Lower lobe of right lung (tissue), 2 donors: Measurements from ENCODE around the gene FGF18. TPM values are rescaled to one million over a fixed set of nuclear protein-coding genes. Genes with fewer than 3 reads are reported as not detected.

ENCODE experiments used
- ATAC-seq, 2 donors: fragments of 200-7000 bp; cut with Tn5 transposase; one replicate each; pipeline ENCODE4 v1.9.1; 2020 to 2022; ENCODE audit warnings: mild to moderate bottlenecking in 2 of 2, moderate library complexity in 2 of 2
- DNase-seq: peaks from one replicate; pipeline ENCODE4 v3.0.0-alpha.2; 2020
- H3K27ac ChIP-seq: fragments of 200-600 bp; one replicate; pipeline ENCODE4 v1.8.0; 2022
- H3K27me3 ChIP-seq: fragments of 200-600 bp; one replicate; pipeline ENCODE4 v1.8.0; 2022; ENCODE audit warnings: low read depth
- H3K36me3 ChIP-seq: fragments of 200-600 bp; one replicate; pipeline ENCODE4 v1.8.0; 2022; ENCODE audit warnings: mild to moderate bottlenecking
- H3K4me1 ChIP-seq: fragments of 200-600 bp; one replicate; pipeline ENCODE4 v1.8.0; 2022
- H3K4me3 ChIP-seq: fragments of 200-600 bp; one replicate; pipeline ENCODE4 v1.8.0; 2022; ENCODE audit warnings: mild to moderate bottlenecking
- H3K9me3 ChIP-seq: fragments of 200-600 bp; one replicate; pipeline ENCODE4 v1.8.0; 2022
- CTCF ChIP-seq: fragments of 200-600 bp; IDR thresholded peaks from one replicate; pipeline ENCODE4 v1.8.0; 2022; ENCODE audit warnings: antibody characterized with exemption, mild to moderate bottlenecking
- intact Hi-C: fragments of 100-400 bp; cut with DNase I; formaldehyde crosslinking; loops from one replicate; pipeline ENCODE4 v1.11.0; 2022
- total RNA-seq: library from RNA; stranded (reverse); fragmentation: NEBNext Ultra II Directional; extraction: Animal tissue kit (Norgen Biotek cat#: 25700); gene quantifications from one replicate; pipeline ENCODE4 v1.2.1, GENCODE V29; 2021
- donor health status: DM: no; HTN: yes; CAD: no; lungs with severe emphysema.

FGF18 gene
- total RNA-seq, 1 donor from 2014 or later = 2.0 TPM

GRCh38 chr5:171386006-171386671, 33.3 kb upstream of the FGF18 start:
- Histone ChIP-seq H3K27ac (no peak overlapping the region), H3K27me3 (no peaks in the 10 kb centered on the region), H3K4me3 (no peak overlapping the region), H3K36me3 (peaks cover 11% of the 10 kb centered on the region), H3K4me1 (peaks cover 34% of the 10 kb centered on the region), H3K9me3 (no peaks in the 10 kb centered on the region)
- TF ChIP-seq CTCF = no peak
- no peak for ATAC-seq
- intact Hi-C loops = no loop called here
- peak; percentile 44 for DNase-seq

GRCh38 chr5:171386861-171387344, 32.5 kb upstream of the FGF18 start:
- Histone ChIP-seq H3K4me3 (peak overlapping the region; percentile 95), H3K27me3 (no peaks in the 10 kb centered on the region), H3K36me3 (peaks cover 18% of the 10 kb centered on the region), H3K27ac (peak overlapping the region; percentile 94), H3K4me1 (peaks cover 38% of the 10 kb centered on the region), H3K9me3 (no peaks in the 10 kb centered on the region)
- DNase-seq = peak; percentile 36
- ATAC-seq = peak in 1 of 2 donors; percentile 0
- TF ChIP-seq CTCF = no peak
- intact Hi-C loops = no loop called here

- ATAC-seq (peak; percentile 98 to 99), DNase-seq (peak; percentile 97)
- peak within 1 kb of the TSS; percentile 95 for H3K4me3 ChIP-seq
- H3K36me3 ChIP-seq = peaks cover 24% of the 10 kb centered on the region
- TF ChIP-seq CTCF = no peak
- intact Hi-C loops = no loop called here
- H3K9me3 ChIP-seq = no peaks in the 10 kb centered on the region
- H3K4me1 ChIP-seq = peaks cover 38% of the 10 kb centered on the region
- peak within 1 kb of the TSS; percentile 94 for H3K27ac ChIP-seq
- no peaks in the 10 kb centered on the region for H3K27me3 ChIP-seq
Measured at GRCh38 chr5:171387345-171387969, 32.0 kb upstream of the FGF18 start, which contains the start of gene NPM1. Gene NPM1, plus strand, starts transcription at chr5:171387849. Its CDS starts 100 bp downstream, at chr5:171387949.

GRCh38 chr5:171387970-171388815, 31.3 kb upstream of the FGF18 start:
- ATAC-seq = peak; percentile 70 to 75

More at GRCh38 chr5:171387970-171388815, 31.3 kb upstream of the FGF18 start:
- Histone ChIP-seq H3K27ac (peak overlapping the region; percentile 94), H3K4me1 (peaks cover 38% of the 10 kb centered on the region), H3K36me3 (peaks cover 31% of the 10 kb centered on the region), H3K27me3 (no peaks in the 10 kb centered on the region), H3K9me3 (no peaks in the 10 kb centered on the region), H3K4me3 (peak overlapping the region; percentile 95)
- DNase-seq = peak; percentile 85
- no peak for TF ChIP-seq CTCF
- intact Hi-C loops = no loop called here
